Stimulated activated CD4-positive, alpha-beta T cell treated with anti-CD3 and anti-CD28 coated beads, Interleukin-4, amount 100 ng/mL, for 4 hours (primary cell): ENCODE data around the gene DNMT3L.
"Not testable (repeated sequence)": the region's sequence is repeated elsewhere in the genome, so short reads cannot be mapped to it uniquely, and the experiment has no call there.

Experiments used
- DNase-seq, 2 experiments: peaks; one replicate each; pipeline ENCODE4 v3.0.0-alpha.2; 2020

Gene DNMT3L

DNA sequence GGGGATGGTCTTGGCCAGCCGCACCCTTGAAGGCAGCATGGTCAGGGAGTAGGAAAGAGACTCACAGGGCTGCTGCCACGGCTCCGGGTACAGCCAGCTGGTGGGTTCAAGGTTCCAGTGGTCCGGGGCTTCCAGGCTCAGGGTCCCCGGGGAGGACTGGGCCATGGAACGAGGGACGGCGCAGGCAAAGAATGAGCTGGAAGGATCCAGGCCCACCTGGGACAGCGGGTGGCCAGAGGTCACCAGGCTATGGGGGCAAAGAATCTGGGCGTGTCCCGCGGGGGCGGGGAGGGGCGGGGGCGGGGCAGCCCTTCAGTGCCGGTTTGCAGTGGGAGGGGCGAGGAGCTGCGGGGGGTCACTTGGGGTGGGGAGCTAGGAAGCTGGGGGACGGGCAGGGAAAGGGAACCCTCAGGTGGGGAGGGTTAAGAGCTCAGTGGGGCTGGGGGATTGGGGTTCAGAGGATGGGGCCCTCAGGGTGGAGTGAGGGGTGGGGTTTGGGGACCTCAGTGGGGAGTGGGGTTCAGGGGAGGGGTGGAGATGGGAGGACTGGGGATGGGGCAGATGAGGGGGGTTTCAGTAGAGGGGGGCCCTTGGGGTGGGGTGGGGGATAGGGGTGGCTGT is at the start of gene DNMT3L:
Gene DNMT3L (minus strand): TSS at position 223 of the 621 bp plus-strand sequence. CDS start 638 bp downstream, outside the sequence.
- no peak for DNase-seq

DNA sequence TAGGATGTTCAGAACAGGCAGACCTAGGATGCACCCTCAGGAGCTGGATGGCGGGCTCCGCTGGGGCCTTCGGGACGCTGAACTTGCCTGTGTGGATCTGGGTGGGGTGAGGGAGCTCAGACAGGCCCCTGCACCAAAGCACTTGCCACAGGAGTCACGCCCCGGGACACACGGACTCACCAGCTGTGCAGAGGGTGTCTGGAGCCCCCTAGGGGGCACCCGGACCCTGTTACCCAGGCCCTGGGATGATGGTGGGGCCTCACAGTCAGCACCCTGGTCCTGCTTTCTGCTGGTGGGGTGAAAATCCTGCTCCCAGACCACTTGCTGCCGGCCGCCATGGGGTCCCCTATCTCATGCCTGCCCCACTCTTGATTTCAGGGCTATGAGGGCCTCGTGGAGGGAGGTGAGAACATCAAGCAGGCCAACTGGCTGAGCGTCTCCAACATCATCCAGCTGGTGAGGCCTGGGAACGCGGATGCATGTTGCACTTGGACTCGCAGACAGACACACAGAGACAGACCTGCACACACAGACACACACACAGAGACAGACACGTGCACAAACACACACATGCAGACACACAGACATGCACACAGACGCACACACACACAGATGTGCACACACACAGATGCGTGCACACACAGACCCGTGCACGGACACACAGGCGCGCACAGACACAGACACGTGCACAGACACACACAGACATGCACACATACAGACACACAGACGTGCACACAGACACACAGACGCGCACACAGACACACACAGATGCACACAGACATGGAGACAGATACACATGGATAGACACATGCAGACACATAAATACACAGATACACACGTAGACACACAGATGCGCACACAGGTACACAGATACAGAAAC is 49.2 kb upstream of the DNMT3L start:
- DNase-seq = no peak

GRCh38 chr21:44306936-44307704 is 45.4 kb upstream of the DNMT3L start:
- no peak for DNase-seq

DNA sequence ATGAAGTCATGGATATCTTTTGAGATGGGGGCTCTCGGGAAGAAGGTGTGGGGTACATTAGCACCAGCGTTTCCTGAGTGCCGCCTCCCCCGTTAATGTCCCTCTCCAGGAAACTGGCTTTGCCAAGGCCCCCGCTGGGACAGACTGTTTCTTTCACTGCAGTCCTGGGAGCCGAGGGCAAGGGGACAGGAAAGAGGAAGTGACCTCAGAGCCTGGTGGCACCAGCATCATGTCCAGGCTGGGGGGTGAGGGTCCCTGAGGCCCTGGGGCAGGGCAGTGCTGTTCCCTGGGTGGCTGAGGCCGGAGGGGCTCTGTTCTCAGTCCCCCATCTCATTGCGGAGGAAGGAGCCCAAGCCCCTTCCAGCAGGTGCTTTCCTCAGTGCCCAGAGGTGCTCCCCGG is 44.0 kb upstream of the DNMT3L start:
- no peak for DNase-seq

DNA sequence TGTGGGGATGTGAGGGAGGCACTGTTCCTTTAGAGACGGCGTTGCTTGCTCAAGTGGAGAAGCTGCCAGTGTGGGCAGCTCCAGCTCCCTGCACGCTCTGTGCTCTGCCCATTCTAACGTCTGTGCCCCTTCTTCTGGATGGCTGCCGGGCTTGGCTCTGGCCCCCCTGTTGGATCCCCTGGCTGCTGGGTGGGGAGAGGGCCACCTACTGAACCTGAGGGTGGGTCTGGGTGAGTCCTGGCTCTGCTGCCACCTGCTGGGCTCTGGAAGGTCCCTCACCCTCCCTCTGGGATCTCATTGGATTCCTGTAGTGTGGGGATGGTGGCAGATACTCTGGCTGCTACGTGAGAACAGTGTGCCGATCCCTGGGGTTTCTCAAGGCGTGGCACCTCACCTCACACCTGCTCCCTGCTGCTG is 43.2 kb upstream of the DNMT3L start:
- peak; percentile 32 to 49 for DNase-seq

- no peak for DNase-seq
Measured at GRCh38 chr21:44304011-44304616, 42.4 kb upstream of the DNMT3L start.

GRCh38 chr21:44303490-44303981 is 41.8 kb upstream of the DNMT3L start:
- DNase-seq = no peak

DNA sequence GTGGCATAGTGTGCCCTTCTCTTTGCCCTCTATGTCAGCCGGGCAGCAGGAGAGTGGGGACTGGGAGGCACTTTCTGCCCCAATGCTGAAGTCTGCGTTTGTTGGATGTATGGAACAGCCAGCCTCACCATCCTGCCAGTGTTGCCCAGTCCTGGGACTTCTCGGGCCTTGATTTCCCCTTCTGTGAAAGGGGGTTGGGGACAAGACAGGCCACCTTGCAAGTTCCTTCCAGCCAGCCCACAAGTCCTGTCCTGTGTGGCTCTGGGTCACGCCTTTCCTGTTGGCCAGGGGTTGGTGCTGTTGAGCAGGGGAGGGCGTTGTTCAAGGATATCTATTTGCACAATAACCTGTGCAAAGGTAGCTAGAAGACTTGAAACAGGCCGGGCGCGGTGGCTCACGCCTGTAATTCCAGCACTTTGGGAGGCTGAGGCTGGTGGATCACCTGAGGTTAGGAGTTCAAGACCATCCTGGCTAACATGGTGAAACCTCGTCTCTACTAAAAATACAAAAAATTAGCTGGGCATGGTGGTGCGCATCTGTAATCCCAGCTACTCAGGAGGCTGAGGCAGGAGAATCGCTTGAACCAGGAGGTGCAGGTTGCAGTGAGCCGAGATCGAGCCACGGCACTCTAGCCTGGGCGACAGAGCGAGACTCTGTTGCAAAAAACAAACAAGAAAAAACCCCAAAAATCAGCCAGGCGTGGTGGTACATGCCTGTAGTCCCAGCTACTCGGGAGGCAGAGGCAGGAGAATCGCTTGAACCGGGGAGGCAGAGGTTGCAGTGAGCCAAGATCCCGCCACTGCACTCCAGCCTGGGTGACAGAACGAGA is 41.1 kb upstream of the DNMT3L start:
- not testable (repeated sequence) for DNase-seq

DNA sequence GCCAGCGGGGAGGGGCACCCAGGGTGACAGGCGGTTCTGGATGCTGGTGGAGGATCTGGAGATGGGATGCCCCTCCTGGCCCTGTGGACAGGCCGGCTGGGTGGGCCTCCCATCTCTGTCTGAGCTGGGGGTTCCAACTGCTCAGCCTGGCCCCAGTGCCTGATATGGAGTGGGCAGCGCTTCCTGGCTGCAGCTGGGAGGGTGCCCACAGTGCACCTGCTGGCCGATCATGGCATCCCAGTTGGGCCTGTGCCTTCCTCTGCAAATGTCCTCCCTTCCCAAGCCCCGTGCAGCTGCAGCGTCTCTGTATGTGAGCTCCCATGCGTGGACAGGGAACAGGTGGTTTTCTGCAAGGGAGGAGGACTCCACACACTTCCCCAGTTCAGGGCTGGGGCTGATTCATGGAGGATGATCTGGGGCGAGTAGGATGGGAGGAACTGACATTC is 40.3 kb upstream of the DNMT3L start:
- DNase-seq = no peak

- no peak for DNase-seq
Measured at GRCh38 chr21:44301141-44301540, 39.4 kb upstream of the DNMT3L start.

DNA sequence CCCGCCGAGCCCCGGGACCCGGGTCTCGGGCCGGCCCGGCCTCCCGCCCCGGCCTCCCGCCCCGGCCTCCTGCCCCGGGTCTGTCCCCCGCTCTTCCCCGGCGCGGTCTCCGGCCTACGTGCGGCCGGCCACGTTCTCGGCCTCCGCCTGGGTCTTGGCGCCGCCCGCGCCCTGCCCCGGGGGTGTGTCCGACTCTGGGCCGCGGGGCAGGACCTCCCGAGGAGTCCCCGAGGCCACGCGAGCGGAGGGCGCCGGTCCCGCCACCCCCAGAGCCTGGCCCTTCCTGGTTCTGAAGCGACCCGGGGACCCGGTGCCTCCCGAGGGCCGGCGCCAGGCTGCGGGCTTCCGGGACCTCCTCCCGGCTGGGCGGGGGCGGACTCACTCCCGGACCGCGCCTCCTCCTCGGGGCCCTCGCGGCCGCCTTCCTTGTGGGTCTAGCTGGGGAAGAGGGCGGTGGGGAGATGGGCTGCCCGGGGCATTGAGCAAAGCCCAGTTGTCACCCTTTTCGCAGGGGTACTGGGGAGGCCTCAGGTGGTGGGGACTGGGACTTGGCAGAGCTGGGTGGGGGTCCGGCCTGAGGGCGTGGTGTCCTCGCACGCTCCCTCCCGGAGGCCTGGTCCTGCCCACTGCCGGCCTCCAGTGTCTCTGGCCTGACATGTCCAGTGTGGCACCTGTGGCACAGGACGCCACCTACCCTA is 38.7 kb upstream of the DNMT3L start:
- DNase-seq = peak; percentile 55 to 67

GRCh38 chr21:44299458-44300261 is 38.0 kb upstream of the DNMT3L start, which contains the start of gene PFKL:
Gene PFKL, plus strand, starts transcription at chr21:44300053. Its CDS starts 53 bp downstream, at chr21:44300106.
- DNase-seq = peak; percentile 19 to 67

GRCh38 chr21:44299085-44299457 is 37.4 kb upstream of the DNMT3L start:
- DNase-seq = no peak

GRCh38 chr21:44298301-44298700 is 36.6 kb upstream of the DNMT3L start:
- DNase-seq = no peak

- DNase-seq = peak; percentile 69 to 70
Measured at GRCh38 chr21:44297525-44298290, 36.0 kb upstream of the DNMT3L start.

DNA sequence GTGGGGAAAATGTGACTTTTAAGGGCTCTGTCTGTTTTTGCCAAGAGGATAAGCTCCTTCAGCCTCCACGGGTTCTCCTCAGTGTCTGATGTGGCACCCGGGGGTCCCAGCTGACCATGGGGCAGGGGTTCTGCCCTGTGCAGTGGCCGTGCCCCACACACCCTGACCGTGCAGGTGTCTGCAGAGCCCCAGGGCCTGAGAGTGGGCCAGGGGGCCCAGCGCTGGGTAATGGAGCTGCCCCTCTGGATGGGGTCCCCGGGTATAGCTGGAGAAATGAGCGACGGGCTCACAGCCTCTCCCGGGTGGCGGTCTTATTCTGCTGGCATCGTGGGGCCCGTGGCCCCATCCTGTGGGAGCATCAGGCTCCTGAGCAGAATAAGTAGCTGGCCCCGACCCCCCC is 35.2 kb upstream of the DNMT3L start:
- no peak for DNase-seq

DNA sequence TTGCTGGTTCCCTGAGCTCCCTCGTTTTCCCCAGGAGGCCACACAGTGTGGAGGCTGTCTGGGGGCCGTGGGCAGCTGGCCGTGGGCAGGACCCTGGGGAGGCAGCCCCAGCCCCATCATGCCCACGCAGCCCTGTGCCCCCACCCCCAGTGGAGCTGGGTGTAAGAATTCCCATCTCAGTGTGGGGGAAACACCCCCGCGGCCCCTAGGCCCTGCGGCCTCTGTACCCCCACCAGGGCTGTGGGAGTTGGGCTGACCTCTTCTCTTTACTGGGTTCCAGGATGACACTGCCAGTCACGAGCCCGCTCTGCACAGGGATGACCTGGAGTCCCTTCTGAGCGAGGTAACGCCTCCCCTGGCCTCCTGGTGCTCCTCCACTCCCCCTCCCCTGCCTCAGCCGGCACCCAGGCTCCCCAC is 34.4 kb upstream of the DNMT3L start:
- DNase-seq = no peak

DNA sequence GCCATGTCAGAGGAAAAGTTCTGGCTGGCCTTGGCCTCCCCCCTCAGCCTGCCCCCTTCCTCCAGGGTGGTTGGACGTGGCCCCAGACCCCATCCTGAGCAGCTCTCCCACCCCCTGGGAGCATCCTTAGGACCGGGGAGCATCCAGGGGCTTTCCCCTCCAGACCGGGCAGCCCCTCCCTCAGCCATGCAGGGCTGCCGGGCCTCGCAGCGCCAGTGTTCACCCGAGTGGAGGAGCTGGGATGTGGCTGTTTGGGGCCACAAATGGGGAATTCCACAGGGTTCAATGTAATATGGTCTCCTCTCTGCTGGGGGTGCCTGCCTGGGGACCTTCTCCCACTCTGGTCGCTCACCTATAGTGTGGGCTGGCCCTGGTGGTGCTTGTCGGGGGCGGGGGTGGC is 33.9 kb upstream of the DNMT3L start:
- no peak for DNase-seq

GRCh38 chr21:44295163-44295573 is 33.5 kb upstream of the DNMT3L start:
- DNase-seq = no peak
